GM19023 (cell line): ENCODE data around the gene SLC26A1.
"Not testable (repeated sequence)": the region's sequence is repeated elsewhere in the genome, so short reads cannot be mapped to it uniquely, and the experiment has no call there.

Source experiments
- ATAC-seq: cut with Tn5 transposase; IDR thresholded peaks from one replicate; pipeline ENCODE4 v1.9.1; 2021; ENCODE audit warnings: mild to moderate bottlenecking, moderate library complexity; ENCODE audit not compliant: unreplicated experiment

Gene SLC26A1

DNA sequence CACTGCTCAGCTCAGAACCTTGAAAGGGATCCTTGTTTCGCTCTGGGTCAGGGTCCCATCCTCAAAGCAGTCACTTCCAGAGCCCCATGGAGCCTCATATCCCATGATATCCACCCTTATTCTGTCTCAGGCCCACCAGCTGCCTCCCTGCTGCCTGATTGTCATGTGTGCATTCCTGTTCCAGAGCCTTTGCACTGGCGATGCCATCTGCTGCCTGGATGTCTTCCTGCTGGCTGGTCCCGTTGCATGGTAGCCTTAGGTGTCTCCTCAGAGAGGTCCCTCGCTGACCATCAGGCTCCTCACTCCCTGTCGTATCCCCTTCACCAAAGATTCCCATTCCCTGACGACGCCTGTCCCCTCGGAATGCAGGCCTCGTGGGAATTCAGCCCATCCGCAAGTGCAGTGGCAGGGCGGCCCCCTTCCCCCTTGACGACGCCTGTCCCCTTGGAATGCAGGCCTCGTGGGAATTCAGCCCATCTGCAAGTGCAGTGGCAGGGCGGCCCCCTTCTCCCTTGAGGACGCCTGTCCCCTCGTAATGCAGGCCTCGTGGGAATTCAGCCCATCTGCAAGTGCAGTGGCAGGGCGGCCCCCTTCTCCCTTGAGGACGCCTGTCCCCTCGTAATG is 6.1 kb upstream of the SLC26A1 start:
- ATAC-seq = not testable (repeated sequence)

DNA sequence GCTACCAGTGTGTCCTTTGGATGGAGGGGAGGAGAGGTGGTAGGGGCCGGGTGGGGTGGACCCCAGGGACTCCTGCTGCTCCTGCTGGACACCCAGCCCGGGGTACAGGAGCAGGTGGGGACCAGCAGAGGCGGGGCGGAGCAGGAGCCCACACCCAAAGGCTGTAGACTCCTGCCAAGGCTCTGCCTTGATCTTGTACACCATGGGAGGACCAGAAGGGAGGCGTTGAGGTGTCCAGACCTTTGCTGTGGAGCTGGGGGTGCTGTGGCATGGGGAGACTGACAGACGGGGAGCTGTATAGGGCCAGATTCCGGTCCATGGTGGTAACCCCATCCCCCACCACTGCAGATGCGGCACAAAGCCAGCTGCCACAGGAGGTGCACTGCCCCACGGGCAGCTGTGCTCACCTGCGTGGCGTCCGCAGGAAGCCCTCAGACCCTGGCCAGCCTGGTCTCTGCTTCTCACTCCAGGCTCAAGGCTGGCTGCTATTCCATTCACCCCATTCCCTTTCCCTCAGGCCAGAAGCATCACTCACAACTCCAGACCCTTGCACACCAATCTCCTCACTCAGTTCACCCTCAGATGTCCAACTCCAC is 5.0 kb upstream of the SLC26A1 start:
- ATAC-seq = no peak

DNA sequence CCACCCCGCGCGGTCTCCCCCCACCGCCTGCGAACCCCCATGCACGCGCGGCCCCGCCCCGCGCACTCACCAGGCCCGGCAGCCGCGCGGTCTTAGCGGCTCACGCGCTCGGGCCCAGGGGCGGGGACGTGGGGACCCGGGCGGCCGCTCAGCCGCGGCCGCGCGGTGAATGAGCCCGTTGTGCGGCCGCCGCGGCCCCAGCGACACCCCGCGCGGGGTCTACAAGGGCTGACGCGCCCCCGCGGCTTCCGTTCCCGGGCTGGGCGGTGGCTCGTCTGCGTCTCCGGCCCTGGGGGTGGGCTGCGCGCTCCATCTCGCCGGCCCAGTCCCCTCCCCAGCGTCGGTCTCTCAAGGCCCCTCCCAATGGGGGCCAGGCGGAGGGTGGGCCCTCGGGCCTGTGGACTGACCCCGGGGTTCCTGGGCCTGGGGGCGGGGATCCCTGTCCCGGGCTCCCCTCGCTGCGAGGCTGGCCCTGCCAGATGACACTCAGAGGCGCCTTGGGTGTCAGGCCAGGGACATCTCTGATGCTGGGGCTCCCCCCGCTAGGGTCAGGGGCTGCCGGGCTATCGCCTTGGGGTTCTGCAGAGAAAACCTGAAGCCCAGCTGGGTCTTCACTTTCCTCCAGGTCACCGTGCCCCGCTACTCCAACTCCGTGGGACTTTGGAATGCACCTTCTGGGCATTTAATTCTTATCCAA is 4.3 kb upstream of the SLC26A1 start:
- no peak for ATAC-seq

DNA sequence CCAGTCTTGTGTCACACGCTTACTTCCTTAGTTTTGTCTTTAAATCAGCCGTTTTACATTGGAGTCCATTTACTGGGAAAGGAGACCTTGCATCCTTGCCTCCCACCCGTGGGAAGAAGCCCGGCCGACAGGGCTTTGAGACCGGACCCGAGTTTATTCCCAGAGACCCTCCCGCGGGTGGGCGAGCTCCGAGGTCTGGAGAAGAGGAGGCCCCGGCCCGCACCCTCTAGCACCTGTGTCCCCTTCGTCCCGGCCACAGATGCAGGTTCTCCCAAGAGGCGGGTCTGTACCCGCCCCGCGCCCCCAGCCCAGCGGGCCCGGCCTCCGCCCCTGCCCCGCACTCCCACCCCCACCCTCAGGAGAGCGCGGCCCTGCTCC is 3.8 kb upstream of the SLC26A1 start:
- ATAC-seq = no peak

DNA sequence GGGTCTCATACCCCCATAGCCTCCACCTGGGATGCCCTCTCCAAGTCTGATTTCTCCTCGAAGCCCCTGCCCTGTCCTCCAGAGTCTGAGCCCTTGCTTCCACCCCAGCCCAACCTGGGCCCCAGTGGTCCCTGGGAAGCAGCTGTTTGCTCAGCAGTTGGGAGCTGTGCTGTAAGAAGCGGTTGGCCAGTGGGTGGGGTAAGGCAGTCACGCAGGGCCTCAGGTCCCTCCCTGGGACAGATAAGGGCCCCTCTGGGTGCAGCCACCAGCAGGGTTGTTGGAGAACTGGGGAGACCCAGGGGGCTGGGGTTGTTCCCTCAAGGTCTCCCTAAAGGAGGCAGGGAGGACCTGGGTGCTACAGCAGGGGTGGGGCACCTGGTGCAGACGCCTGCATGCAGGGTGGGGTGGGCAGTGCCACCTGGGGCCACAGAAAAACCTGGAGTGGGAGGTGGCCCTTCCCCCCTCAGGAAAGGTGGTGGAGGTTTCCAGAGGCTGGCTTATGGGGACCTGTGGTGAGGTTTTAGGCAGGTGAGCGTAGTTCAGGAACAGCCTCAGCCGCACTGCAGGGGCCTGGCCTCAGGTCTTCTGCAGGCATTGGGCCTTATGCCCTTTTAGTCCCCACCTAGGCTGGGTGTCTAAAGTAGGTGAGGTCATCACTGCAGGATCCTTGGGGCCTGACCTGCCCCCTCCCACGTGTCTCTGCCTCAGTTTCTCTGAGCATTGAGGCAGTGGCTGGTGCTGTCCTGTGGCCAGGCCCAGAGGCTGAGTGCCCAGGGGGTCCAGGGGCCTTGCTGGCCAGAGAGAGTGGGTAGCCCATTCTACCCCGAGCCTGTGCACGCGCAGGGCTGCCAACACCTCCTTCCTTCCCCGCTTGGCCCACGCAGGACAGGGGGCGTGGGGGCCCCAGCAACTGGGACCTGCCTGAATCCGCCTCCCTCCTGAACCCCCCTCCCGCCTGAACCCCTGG is 3.1 kb upstream of the SLC26A1 start:
- no peak for ATAC-seq

DNA sequence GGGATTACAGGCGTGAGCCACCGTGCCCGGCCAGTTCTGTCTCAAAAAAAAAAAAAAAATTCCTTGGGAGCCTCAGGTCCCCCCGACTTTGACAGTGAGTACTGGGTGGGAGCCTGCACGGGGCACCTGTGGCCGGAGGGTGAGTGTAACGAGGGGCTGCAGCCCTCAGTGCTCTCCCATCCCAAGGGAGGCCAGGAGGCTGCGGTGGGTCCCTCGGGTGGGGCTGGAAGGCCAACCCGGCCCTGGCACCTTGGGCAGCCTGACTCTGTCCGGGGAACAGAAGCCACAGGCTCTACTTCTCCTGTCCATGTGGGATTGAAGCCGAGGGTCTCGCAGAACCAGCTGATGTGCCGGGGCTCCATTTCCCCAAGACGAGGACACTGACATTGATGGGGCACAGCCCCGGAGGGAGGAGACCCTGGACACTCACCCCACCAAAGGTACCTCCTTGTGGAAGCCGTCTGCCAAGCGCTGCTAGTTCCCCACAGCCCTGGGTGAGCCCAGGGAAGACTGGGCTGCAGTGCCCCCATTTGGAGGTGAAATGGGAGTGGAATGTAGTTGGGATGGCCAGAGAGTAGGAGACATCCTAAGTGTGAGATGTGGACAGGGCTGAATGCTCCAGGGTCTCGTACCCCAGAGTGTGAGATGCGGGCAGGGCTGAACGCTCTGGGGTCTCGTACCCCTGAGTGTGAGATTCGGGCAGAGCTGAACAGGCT is 2.3 kb upstream of the SLC26A1 start:
- ATAC-seq = no peak

DNA sequence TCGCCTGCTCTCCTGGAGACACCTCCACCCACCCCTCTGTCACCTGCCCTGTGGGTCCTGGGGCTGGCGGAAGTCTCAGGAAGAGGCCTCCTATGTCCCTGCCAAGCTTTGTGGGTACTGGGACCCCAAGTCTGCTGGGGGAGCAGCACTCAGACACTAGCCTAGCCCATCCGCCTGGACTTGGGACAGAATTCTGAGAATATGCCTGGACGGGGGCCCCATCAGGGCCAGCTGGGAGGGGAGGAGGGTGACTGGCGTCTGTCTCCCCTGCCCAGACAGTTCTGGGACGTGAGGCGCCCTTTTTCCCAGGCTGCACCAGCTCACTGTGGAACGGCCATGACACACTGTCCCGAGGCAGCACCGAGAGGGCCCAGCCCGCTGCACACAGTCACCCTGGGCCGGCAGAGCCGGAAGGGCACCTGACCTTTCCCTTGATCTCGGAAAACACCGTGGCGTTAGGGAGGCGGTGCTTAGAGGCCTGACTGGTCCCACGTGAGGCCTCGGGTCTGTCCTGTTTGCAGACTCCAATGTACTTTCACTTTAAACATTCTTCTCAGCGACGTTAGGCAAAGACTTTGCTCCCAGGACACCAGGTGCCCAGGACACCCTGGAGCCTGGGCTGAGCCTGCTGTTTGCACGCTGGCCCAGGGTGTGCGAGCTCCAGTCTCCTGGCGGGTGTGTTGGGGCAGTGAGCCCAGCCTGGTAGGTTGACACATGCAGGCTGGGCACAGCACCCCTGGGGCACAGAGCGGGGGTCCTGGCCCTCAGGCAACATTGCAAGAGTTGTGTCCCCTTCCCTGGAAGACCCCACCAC is 700 bp downstream of the SLC26A1 start:
- no peak for ATAC-seq

DNA sequence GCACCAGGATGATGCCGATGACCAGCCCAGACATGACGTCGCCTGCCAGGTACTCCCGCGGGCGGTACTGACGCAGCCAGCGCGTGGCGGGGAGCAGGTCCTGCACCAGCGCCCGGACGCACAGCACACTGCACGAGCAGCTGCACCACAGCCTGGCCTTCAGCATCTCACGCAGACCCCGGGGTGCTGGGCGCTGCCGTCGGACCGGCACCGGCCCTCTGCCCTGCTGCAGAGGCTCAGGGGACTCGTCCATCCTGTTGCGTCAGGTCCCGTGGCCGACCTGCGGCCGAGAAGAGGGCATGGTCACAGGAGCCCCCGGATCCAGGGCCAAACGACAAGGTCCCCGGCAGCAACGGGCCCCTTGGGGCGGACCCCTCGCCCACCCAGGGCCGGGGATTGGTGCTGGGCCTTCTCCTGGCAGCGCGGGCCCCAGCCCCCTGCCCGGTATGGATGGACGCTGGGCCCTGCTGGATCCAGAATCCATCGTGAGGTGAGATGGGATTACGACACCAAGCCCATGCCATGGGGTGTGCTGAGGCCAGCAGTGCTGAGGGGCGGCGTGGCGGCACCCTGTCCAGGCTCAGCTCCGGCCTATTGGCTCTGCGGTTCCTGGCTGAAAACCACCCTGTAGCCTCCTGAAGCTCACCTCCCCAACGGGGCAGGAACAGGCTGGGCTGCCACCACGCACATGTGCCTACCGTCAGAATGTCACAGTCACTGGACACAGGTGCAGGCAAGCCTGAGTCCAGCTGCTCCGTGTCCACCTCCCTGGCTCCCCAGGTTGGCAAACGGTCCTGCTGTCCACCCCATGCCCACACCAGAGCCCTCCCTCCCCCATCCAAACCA is 1.5 kb downstream of the SLC26A1 start:
- no peak for ATAC-seq

DNA sequence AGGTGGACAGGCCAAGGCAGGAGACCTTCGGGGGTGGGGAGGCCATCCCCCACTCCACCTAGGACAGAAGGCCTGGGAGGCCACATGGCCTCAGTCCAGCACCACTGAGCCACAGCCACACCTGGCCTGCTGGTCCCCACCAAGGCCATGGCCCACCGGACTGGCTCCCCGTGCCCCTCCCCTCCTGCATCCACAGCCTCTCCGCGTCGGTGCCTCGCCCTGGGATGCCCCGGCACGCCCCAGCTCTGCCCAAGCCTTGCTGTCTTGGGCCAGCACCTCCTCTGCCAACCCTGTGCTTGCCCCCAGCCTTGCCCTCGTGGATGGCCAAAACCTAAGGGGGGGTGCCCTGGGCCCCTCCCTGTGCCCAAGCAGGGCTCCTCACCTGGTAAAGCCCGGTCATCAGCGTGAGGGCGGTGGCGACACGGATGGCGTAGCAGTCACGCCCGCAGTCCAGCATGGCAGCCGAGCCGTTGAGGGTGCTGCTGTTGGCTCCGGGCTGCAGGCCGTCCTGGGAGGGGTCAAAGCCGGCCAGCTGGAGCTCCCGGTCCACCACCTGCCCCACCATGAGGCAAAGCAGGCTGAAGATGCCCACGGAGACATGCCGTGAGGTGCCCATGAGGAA is 2.3 kb downstream of the SLC26A1 start:
- no peak for ATAC-seq

DNA sequence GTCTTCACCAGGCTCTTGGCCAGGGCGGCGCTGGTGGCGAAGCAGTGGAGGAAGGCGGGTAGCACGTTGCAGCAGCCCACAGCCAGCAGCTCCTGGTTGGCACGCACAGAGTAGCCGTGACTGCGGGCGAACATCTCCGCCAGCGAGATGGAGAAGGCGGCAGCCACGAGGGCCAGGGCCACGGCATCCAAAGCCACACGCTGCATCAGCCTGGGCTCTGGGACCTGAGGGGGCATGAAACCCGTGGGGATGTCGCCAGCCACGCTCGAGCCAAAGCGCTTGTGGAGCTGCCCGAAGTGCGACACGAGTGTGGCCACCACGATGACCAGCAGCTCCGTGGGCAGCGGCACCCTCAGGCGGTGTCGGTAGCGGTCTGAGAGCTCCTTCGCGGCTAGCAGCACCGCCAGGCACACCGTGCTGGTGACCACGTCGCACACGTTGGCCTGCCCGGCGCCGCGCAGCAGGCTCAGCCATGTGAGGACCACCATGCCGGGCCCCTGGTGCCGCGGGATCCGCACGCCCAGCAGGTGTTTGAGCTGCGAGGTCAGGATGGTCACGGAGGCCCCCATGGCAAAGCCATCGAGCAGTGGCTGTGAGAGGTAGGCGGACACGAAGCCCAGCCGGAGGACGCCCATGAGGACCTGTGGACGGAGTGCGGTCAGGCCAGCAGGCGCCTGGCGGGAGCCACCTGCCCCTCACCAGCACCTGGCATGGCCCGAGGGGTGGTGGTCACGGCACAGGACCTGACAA is 3.3 kb downstream of the SLC26A1 start:
- no peak for ATAC-seq

DNA sequence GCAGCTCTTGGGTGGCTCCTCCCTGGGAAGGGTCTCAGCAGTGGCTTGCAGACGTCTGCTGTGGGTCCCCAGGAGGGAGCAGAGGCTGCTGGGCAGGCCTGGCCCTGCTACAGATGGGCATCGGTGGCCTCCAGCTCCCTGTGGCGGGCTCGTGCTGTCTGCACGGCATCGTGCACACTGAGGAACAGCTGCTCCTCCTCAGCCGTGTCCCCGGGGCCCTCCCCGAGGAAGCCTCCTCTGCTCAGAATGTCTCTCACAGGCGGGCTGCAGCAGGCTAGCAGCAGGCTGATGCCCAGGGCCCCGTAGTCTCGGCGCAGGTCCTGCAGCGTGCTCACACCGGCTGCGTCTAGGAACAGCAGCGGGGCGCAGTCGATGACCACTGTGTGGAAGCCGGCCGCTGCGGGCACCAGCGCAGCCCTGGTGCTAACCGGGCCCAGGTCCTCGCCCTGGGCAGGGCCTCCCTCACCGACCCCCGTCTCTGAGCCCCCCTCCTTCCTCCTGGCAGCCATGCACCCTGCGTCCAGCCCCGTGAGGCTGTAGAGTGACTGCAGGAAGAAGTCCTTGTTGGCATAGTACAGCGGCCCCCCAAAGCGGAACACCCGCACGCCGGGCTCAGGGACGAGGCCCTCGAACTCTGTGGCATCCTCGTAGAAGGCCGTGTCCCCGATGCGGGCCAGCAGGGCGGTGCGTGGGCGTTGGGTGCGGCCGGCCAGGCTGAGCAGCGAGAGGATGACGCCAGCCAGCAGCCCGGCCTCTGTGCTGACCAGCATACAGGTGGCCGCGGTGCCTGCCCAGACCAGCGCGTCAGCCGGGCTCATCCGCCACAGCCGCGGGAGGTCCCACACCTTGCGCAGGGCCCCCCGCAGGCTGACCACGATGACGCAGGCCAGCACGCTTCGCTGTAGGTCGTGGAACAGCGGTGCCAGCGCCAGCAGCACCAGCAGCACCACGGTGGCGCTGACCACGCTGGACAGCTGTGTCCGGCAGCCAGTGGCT is 4.2 kb downstream of the SLC26A1 start:
- no peak for ATAC-seq

DNA sequence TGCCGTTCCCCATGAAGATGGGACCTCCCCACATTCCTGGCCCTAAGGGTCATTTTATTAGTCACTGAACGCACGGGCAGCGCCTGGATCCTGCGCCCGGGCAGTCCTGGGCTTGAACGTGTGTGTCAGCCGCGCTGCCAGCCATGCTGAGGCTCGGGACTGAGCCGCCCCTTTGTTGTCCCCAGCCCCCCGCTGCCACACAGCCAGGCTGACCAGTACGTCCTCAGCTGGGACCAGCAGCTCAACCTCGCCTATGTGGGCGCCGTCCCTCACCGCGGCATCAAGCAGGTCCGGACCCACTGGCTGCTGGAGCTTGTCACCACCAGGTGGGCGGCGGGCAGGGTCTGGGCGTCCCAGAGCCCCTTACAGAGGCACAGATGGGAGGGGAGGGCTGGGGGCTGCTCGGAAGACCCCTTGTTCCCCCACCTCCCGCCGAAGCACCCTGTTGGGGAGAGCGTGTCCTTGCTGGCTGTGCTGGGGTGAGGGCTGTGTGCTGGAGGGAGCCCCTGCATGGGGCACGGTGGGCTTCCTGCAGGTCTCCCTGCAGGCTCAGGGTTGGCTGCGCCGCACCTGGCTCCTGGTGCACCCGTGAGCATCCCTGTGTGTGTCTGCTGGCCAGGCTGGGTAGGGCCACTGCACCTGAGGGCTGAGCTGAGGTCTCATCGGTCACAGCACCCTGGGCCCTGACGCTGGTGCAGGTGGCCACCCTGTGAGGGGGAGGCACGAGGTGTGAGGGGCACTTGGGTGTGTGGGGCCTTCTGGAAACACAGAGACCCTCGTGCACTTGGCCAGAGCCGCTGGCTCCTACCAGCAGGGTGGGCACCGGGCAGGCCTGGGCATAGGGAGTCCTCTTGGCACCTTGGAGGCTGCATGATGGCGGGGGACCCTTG is 5.3 kb downstream of the SLC26A1 start:
- no peak for ATAC-seq

DNA sequence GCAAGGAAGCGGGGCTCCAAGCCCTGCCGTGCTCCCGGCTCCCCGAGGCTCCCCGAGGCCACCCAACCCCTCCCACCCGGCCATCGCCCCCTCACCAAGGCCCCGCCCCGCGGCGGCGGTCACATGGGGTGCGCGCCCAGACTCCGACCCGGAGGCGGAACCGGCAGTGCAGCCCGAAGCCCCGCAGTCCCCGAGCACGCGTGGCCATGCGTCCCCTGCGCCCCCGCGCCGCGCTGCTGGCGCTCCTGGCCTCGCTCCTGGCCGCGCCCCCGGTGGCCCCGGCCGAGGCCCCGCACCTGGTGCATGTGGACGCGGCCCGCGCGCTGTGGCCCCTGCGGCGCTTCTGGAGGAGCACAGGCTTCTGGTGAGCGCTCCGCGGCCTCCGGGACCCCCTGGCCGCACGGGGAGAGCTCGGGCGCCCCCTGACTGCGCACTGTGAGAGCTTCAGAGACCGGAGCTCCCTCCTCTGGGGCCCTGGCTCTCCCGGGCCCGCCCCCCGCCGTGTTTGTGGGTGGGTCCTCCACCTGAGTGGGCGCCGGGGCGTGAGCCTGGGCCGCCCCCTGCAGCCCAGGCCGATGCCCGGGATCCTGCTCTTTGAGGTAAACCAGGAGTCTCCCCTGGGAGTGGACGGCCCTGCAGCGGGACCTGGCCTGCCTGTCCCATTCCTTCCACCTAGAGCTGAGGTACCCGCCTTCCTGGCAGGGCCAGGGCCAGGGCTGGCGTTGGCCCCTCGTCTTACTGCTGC is 6.2 kb downstream of the SLC26A1 start, which contains the start of gene IDUA:
TSS of gene IDUA (plus strand) at position 166 of the 745 bp plus-strand sequence. CDS start at position 207, 41 bp downstream.
- peak; percentile 65 for ATAC-seq

DNA sequence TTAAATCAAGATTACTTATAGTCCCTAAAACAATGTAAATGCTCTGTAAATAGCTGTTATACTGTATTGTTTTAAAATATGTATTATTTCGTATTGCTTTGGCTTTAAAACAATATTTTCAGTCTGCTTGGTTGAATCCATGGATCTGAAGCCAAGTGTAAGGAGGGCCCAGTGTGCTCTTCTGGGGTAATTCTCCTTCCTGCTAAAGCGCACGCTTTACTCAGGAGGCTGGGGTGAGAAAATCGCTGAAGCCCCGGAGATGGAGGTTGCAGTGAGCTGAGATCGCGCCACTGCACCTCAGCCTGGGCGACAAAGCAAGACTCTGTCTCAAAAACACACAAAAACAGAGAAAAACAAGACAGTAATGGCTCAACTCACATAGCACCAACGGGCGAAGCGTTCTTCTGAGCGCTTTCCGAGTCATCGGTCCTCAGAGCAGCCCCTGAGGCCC is 6.8 kb downstream of the SLC26A1 start:
- ATAC-seq = peak; percentile 22
